GM23338 (cell line): ENCODE results near the gene CTNNA2. TPM values are rescaled to one million over a fixed set of nuclear protein-coding genes. Genes with fewer than 3 reads are reported as not detected.

Experiments
- ATAC-seq: fragments of 200-7000 bp; cut with Tn5 transposase; 3 replicates; pipeline ENCODE4 v1.9.1; 2020
- DNase-seq: peaks from one replicate; pipeline ENCODE4 v3.0.0-alpha.2; 2015; ENCODE audit warnings: low spot score
- H2AFZ ChIP-seq: fragments of 200-600 bp; sonication (generic); 2 replicates; pipeline ENCODE4 v1.8.0; 2016; ENCODE audit warnings: antibody characterized with exemption, mild to moderate bottlenecking, moderate library complexity
- H3F3A ChIP-seq: fragments of 200-600 bp; sonication (generic); replicated peaks from 2 replicates; pipeline ENCODE4 v1.8.0; 2017; ENCODE audit warnings: antibody characterized with exemption, mixed run types, low read depth
- H3K27ac ChIP-seq: fragments of 200-600 bp; sonication (generic); 2 replicates; pipeline ENCODE4 v1.6.1; 2016; ENCODE audit warnings: low read depth
- H3K27me3 ChIP-seq: fragments of 200-600 bp; sonication (generic); 2 replicates; pipeline ENCODE4 v1.8.0; 2016; ENCODE audit warnings: mild to moderate bottlenecking, mixed run types, moderate library complexity; ENCODE audit not compliant: insufficient read depth
- H3K36me3 ChIP-seq: fragments of 200-600 bp; sonication (generic); 2 replicates; pipeline ENCODE4 v1.8.0; 2016; ENCODE audit warnings: mild to moderate bottlenecking; ENCODE audit not compliant: insufficient read depth
- H3K4me1 ChIP-seq: fragments of 200-600 bp; sonication (generic); 2 replicates; pipeline ENCODE4 v1.8.0; 2016; ENCODE audit warnings: mild to moderate bottlenecking, moderate library complexity; ENCODE audit not compliant: insufficient read depth
- H3K4me2 ChIP-seq: fragments of 200-600 bp; sonication (generic); 2 replicates; pipeline ENCODE4 v1.7.1; 2017; ENCODE audit warnings: mixed run types
- H3K4me3 ChIP-seq: fragments of 200-600 bp; sonication (generic); 2 replicates; pipeline ENCODE4 v1.6.1; 2016; ENCODE audit warnings: mixed run types
- H3K79me2 ChIP-seq: fragments of 200-600 bp; sonication (generic); replicated peaks from 2 replicates; pipeline ENCODE4 v1.8.0; 2017; ENCODE audit warnings: mild to moderate bottlenecking; ENCODE audit not compliant: insufficient read depth
- H3K9me2 ChIP-seq: fragments of 200-600 bp; sonication (generic); 2 replicates; pipeline ENCODE4 v1.8.0; 2017; ENCODE audit not compliant: insufficient read depth
- H4K20me1 ChIP-seq: fragments of 200-600 bp; sonication (generic); replicated peaks from 2 replicates; pipeline ENCODE4 v1.8.0; 2017; ENCODE audit warnings: mild to moderate bottlenecking; ENCODE audit not compliant: insufficient read depth
- H3K27ac Mint-ChIP-seq: 2 replicates; pipeline ENCODE4 v1.8.0; 2020; ENCODE audit warnings: inconsistent platforms, mild to moderate bottlenecking, moderate library complexity, mixed read lengths
- H3K27me3 Mint-ChIP-seq: 3 replicates; pipeline ENCODE4 v1.8.0; 2022; ENCODE audit warnings: low read depth, mild to moderate bottlenecking, moderate library complexity, mixed read lengths, inconsistent platforms; ENCODE audit not compliant: insufficient read depth, poor library complexity
- H3K36me3 Mint-ChIP-seq: 3 replicates; pipeline ENCODE4 v1.8.0; 2021; ENCODE audit warnings: low read depth, mild to moderate bottlenecking, inconsistent platforms, moderate library complexity, mixed read lengths
- H3K4me1 Mint-ChIP-seq: 3 replicates; pipeline ENCODE4 v1.8.0; 2020; ENCODE audit warnings: mild to moderate bottlenecking, inconsistent platforms, mixed read lengths
- H3K4me3 Mint-ChIP-seq: 3 replicates; pipeline ENCODE4 v1.8.0; 2021; ENCODE audit warnings: moderate library complexity, mild to moderate bottlenecking, inconsistent platforms, mixed read lengths
- H3K9me3 Mint-ChIP-seq: 3 replicates; pipeline ENCODE4 v1.8.0; 2020; ENCODE audit warnings: moderate library complexity, mild to moderate bottlenecking, inconsistent platforms, mixed read lengths
- CREB1 ChIP-seq: fragments of 250-450 bp; sonication (Bioruptor Pico); IDR thresholded peaks from 2 replicates; pipeline ENCODE4 v1.5.0; 2020; ENCODE audit warnings: low read depth, mild to moderate bottlenecking, moderate library complexity
- CTCF ChIP-seq, 2 experiments: fragments of 200-600 bp in 1 of 2; sonication (generic) in 1 of 2; conservative IDR thresholded peaks; 2 replicates each; pipeline versions ENCODE4 v1.5.1 to v1.6.1; 2016 to 2017; ENCODE audit warnings: antibody characterized with exemption in 2 of 2, low read depth in 2 of 2, mild to moderate bottlenecking in 2 of 2, moderate library complexity in 1 of 2
- ETS1 ChIP-seq: IDR thresholded peaks from 2 replicates; pipeline ENCODE4 v1.6.1; 2016; ENCODE audit warnings: antibody characterized with exemption
- EZH2 ChIP-seq: fragments of 200-600 bp; sonication (generic); IDR thresholded peaks from one replicate; pipeline ENCODE4 v1.8.0; 2017; ENCODE audit warnings: antibody characterized with exemption, mild to moderate bottlenecking, low read depth; ENCODE audit not compliant: unreplicated experiment
- EZH2phosphoT487 ChIP-seq: fragments of 200-600 bp; sonication (generic); IDR thresholded peaks from one replicate; pipeline ENCODE4 v1.8.1; 2018; ENCODE audit warnings: antibody characterized with exemption; ENCODE audit not compliant: unreplicated experiment
- JUNB ChIP-seq: IDR thresholded peaks from one replicate; pipeline ENCODE4 v1.6.1; 2016; ENCODE audit warnings: antibody characterized with exemption; ENCODE audit not compliant: unreplicated experiment
- NANOG ChIP-seq: IDR thresholded peaks from 2 replicates; pipeline ENCODE4 v1.6.1; 2016; ENCODE audit warnings: antibody characterized with exemption, borderline replicate concordance
- POLR2AphosphoS5 ChIP-seq: IDR thresholded peaks from 2 replicates; pipeline ENCODE4 v1.6.1; 2016; ENCODE audit warnings: antibody characterized with exemption, low read depth
- REST ChIP-seq: IDR thresholded peaks from one replicate; pipeline ENCODE4 v1.6.1; 2018; ENCODE audit warnings: antibody characterized with exemption; ENCODE audit not compliant: unreplicated experiment
- STAT1 ChIP-seq: IDR thresholded peaks from one replicate; pipeline ENCODE4 v1.6.1; 2016; ENCODE audit warnings: antibody characterized with exemption; ENCODE audit not compliant: unreplicated experiment
- ZNF114 ChIP-seq: fragments of 250-450 bp; sonication (Bioruptor Pico); IDR thresholded peaks from 2 replicates; pipeline ENCODE4 v1.5.0; 2020; ENCODE audit warnings: mild to moderate bottlenecking, moderate library complexity
- ZNF331 ChIP-seq: fragments of 250-450 bp; sonication (Bioruptor Pico); IDR thresholded peaks from 2 replicates; pipeline ENCODE4 v1.5.0; 2020; ENCODE audit warnings: low read depth, mild to moderate bottlenecking, moderate library complexity
- ZNF462 ChIP-seq: fragments of 250-450 bp; sonication (Bioruptor Pico); IDR thresholded peaks from 2 replicates; pipeline ENCODE4 v1.5.0; 2020; ENCODE audit warnings: mild to moderate bottlenecking, moderate library complexity
- polyA plus RNA-seq: library from polyadenylated mRNA; unstranded; fragments of >200 nt; fragmentation: Nextera tagmentation; extraction: Ambion mirVana; gene quantifications from 2 replicates; pipeline ENCODE4 v1.2.1, GENCODE V29; 2016
- total RNA-seq: library from RNA; depleted of rRNA; stranded (reverse); fragments of >200 nt; shearing (Covaris generic); gene quantifications from 2 replicates; pipeline ENCODE4 v1.2.3, GENCODE V29; 2014

Gene CTNNA2
- total and polyA plus RNA-seq, 2 experiments from 2014 or later = 6.4 to 15.6 TPM

- Histone ChIP-seq H3K79me2 (no peaks in the 10 kb centered on the region), H2AFZ (no peak overlapping the region), H4K20me1 (no peaks in the 10 kb centered on the region), H3K36me3 (no peaks in the 10 kb centered on the region), H3K27ac (no peak overlapping the region), H3K4me1 (no peaks in the 10 kb centered on the region), H3K4me2 (no peak overlapping the region), H3K27me3 (no peaks in the 10 kb centered on the region), H3K4me3 (no peak overlapping the region), H3K9me2 (0 out of 2 replicates have a peak, but pooled peaks cover 3% of the 10 kb centered on the region), H3F3A (no peaks in the 10 kb centered on the region)
- TF ChIP-seq NANOG (no peak), STAT1 (no peak), POLR2AphosphoS5 (no peak), ETS1 (no peak), CTCF (conservative IDR thresholded peaks at IDR 0.05; ENCODE audit: low read depth in 2 of 2) (no peak), REST (no peak), EZH2phosphoT487 (no peak), ZNF331 (CRISPR knock-in tag) (no peak), EZH2 (no peak), CREB1 (CRISPR knock-in tag) (no peak), ZNF462 (CRISPR knock-in tag) (no peak), JUNB (no peak), ZNF114 (CRISPR knock-in tag) (no peak)
- no peak for ATAC-seq
- 0 out of 3 replicates have a peak, but pooled peaks cover 3% of the 10 kb centered on the region for H3K9me3 Mint-ChIP-seq
- no peak overlapping the region for H3K4me3 Mint-ChIP-seq
- H3K27me3 Mint-ChIP-seq = peaks cover 4% of the 10 kb centered on the region
- no peak overlapping the region for H3K27ac Mint-ChIP-seq
- no peaks in the 10 kb centered on the region for H3K36me3 Mint-ChIP-seq
- no peaks in the 10 kb centered on the region for H3K4me1 Mint-ChIP-seq
- no peak for DNase-seq
These were observed 598.3 kb downstream of the CTNNA2 start for GRCh38 chr2:80111185-80111584.
